ENCODE data around the gene TTC7B. TPM values are rescaled to one million over a fixed set of nuclear protein-coding genes. Genes with fewer than 3 reads are reported as not detected.

TTC7B gene
- total RNA-seq, 1 donor from 2014 or later: 40.4 TPM

GRCh38 chr14:90519262-90519920 lies 296.8 kb downstream of the TTC7B start:
- Mint-ChIP-seq H3K27ac (no peak overlapping the region), H3K4me3 (no peak overlapping the region), H3K27me3 (no peaks in the 10 kb centered on the region), H3K36me3 (no peaks in the 10 kb centered on the region), H3K4me1 (ENCODE audit: unreplicated experiment) (peaks cover 27% of the 10 kb centered on the region), H3K9me3 (no peaks in the 10 kb centered on the region)
- DNase-seq (ENCODE audit: extremely low spot score, unreplicated experiment): no peak
- TF ChIP-seq CTCF (conservative IDR thresholded peaks at IDR 0.05): no peak

- H3K27ac Mint-ChIP-seq: no peak overlapping the region
- no peaks in the 10 kb centered on the region for H3K27me3 Mint-ChIP-seq
- H3K4me1 Mint-ChIP-seq (ENCODE audit: unreplicated experiment): peaks cover 27% of the 10 kb centered on the region
- no peak overlapping the region for H3K4me3 Mint-ChIP-seq
- no peak for DNase-seq (ENCODE audit: extremely low spot score, unreplicated experiment)
- H3K9me3 Mint-ChIP-seq: no peaks in the 10 kb centered on the region
- TF ChIP-seq CTCF (conservative IDR thresholded peaks at IDR 0.05): peak; percentile 66
- H3K36me3 Mint-ChIP-seq: no peaks in the 10 kb centered on the region
These were observed 297.3 kb downstream of the TTC7B start for GRCh38 chr14:90518941-90519256.

- TF ChIP-seq CTCF (conservative IDR thresholded peaks at IDR 0.05): no peak
- no peak for DNase-seq (ENCODE audit: extremely low spot score, unreplicated experiment)
- no peaks in the 10 kb centered on the region for H3K9me3 Mint-ChIP-seq
- H3K4me1 Mint-ChIP-seq (ENCODE audit: unreplicated experiment): peaks cover 29% of the 10 kb centered on the region
- no peak overlapping the region for H3K27ac Mint-ChIP-seq
- no peak overlapping the region for H3K4me3 Mint-ChIP-seq
- no peaks in the 10 kb centered on the region for H3K36me3 Mint-ChIP-seq
- H3K27me3 Mint-ChIP-seq: no peaks in the 10 kb centered on the region
These were observed 297.9 kb downstream of the TTC7B start for GRCh38 chr14:90518069-90518940.

GRCh38 chr14:90517076-90517841 lies 299.0 kb downstream of the TTC7B start:
- Mint-ChIP-seq H3K36me3 (no peaks in the 10 kb centered on the region), H3K4me1 (ENCODE audit: unreplicated experiment) (peaks cover 31% of the 10 kb centered on the region), H3K27me3 (no peaks in the 10 kb centered on the region), H3K9me3 (no peaks in the 10 kb centered on the region), H3K4me3 (no peak overlapping the region), H3K27ac (peak overlapping the region; percentile 71)
- no peak for TF ChIP-seq CTCF (conservative IDR thresholded peaks at IDR 0.05)
- DNase-seq (ENCODE audit: extremely low spot score, unreplicated experiment): no peak

GRCh38 chr14:90514566-90514965 lies 301.7 kb downstream of the TTC7B start:
- no peak overlapping the region for H3K27ac Mint-ChIP-seq
- no peaks in the 10 kb centered on the region for H3K36me3 Mint-ChIP-seq
- peaks cover 24% of the 10 kb centered on the region for H3K4me1 Mint-ChIP-seq (ENCODE audit: unreplicated experiment)
- no peak for DNase-seq (ENCODE audit: extremely low spot score, unreplicated experiment)
- TF ChIP-seq CTCF (conservative IDR thresholded peaks at IDR 0.05): no peak
- no peaks in the 10 kb centered on the region for H3K9me3 Mint-ChIP-seq
- H3K27me3 Mint-ChIP-seq: no peaks in the 10 kb centered on the region
- no peak overlapping the region for H3K4me3 Mint-ChIP-seq

Measured in type B pancreatic cell (in vitro differentiated cells).